Endothelial cell of hepatic sinusoid (primary cell): ENCODE results near the gene ZNF831.

Experiments used
- in situ Hi-C: cut with HindIII; loops from 2 replicates; pipeline ENCODE4 v1.10.0; 2017; ENCODE audit warnings: low sequenced_read_pairs

The ZNF831 gene

GRCh38 chr20:59154317-59155013, 9.2 kb upstream of the ZNF831 start:
- in situ Hi-C loops = no loop called here

DNA sequence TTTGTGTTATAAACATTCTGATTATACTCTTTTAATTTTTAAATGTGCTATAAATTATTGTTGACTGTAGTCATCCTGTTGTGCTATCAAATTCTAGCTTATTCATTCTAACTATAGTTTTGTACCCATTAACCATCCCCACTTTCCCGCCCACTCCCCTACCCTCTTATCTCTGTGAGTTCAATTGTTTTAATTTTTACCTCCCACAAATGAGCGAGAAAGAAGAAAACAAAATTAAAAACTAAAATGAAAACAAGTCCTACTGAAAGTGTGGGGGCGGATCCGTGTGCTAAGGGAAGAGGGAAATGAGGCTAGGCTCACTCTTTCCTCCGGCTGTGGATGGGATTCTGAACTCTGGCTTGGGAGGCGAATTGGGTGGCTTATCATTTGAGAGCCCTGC, 6.6 kb upstream of the ZNF831 start:
- in situ Hi-C loops = no loop called here

DNA sequence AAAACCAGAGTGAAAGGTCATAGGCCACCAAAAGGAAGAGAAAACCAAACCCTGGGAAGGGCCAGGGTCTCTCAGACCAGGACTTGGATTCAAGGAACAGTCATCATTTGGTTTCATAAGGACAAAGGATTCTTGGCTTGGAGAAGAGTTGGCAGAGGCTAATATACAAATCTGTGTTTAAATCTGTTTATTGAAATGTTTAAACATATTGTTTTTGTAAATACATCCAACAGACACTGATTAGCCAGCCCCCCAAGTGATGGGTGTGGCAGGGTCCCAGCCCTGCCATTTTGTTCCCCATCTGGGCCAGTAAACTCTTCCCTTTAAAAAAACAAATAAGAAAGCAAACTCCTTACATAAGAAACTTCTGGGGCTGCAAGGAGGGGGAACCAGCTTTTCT, 6.1 kb upstream of the ZNF831 start:
- in situ Hi-C loops = no loop called here

- in situ Hi-C loops = no loop called here
Observed at GRCh38 chr20:59157961-59158541, 5.6 kb upstream of the ZNF831 start.

- in situ Hi-C loops = no loop called here
Observed at GRCh38 chr20:59158673-59159072, 4.9 kb upstream of the ZNF831 start.

DNA sequence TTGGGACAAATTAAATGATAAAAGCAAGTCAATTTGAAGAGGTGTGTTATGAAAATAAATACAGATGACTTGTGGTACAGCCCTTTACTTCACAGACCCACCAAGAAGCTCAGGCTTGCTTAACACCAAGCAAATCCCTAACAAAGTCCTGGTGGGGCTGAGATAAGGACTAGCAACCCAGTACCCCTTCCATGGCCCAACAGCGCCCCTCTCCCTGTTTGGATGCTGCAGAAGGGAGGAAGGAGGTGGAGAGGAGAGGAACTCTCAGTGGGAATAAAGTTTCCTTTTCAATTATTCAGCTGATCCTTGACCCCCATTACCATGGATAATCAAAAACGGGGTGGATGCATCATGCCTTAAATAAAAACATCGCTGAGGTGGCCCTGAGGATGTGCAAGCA, 4.5 kb upstream of the ZNF831 start:
- in situ Hi-C loops = no loop called here

GRCh38 chr20:59159493-59160376, 3.9 kb upstream of the ZNF831 start:
- in situ Hi-C loops = no loop called here

DNA sequence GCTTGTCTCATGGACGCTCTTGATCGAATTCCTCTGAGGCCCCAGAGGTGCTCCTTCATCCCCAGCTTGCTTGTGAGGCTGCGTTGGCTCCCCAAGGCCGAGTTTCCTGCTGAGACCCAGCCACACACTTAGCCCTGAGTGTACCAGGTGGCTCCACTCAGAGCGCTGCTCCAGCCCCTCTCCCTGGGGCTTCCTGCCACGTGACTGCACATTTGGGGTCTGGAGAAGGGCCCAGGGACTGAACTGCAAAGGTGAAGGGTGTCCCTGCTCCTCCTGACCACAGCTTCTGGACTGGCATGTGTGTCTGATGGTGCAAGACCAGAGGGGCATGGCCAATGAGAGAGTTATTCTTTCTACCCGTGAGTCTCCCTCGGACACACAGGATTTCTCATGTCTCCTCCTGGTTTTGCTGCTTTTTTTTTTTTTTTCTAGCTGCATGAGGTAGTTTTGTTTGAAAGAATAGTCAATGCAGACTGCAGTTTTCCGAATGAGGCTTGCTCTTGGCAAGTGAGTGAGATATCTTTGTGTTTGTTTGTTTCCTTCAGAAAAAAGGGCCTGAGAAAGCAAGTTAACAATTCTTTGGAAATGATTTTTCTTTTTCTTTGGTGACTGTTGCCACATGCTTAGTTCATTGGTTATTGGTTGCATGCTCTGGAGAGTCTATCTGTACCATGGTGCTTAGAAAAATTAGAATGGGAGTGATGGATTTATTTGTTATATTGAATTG, 3.1 kb upstream of the ZNF831 start:
- in situ Hi-C loops = no loop called here

DNA sequence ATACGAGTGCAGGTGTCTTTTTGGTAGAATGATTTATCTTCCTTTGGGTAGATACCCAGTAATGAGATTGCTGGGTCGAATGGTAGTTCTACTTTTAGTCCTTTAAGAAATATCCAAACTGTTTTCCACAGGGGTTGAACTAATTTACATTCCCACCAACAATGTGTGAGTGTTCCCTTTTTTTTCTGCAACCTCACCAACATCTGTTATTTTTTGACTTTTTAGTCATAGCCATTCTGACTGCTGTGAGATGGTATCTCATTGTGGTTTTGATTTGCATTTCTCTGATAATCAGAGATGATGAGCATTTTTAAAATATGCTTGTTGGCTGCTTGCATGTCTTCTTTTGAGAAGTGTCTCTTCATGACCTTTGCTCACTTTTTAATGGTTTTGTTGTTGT, 1.9 kb upstream of the ZNF831 start:
- in situ Hi-C loops = no loop called here

DNA sequence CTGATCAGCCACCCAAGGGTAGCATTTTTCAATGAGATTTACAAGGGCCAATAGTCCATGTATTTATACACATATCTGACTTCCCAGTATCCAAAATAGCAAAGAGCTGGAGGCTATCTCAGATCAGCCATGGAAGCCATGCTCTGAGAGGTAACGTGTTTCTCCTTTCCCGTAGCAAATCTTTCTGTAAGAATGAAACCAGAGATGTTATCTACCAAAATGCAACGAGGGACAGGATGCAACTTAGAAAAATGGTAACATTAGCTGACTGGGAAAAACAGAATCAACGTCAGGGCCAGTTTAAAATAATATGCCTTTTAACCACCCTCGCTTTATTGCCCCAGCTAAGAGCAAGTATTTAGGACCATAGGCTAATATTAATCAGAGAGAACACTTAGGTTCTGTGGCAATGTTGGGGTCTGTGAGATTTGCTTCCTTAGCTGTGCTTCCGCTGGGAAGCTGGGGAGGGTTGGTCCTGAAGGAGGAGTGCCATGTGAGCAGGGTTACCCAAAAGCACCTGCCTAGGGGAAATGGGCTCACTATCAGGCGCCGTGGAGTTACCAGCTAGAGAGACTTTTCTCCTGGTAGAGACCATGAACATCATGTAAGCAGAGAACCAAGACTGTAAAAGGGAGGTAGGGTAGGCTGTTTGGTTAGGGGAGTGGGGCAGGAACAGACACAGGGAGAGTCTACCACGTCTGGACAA, 1.2 kb downstream of the ZNF831 start:
- in situ Hi-C loops = loop anchor here (5.0 kb wide), 1 partner anchor 52 kb away; no protein-coding TSS in a partner anchor

GRCh38 chr20:59165396-59165795, 1.8 kb downstream of the ZNF831 start:
- in situ Hi-C loops = loop anchor here (5.0 kb wide), 1 partner anchor 52 kb away; no protein-coding TSS in a partner anchor

DNA sequence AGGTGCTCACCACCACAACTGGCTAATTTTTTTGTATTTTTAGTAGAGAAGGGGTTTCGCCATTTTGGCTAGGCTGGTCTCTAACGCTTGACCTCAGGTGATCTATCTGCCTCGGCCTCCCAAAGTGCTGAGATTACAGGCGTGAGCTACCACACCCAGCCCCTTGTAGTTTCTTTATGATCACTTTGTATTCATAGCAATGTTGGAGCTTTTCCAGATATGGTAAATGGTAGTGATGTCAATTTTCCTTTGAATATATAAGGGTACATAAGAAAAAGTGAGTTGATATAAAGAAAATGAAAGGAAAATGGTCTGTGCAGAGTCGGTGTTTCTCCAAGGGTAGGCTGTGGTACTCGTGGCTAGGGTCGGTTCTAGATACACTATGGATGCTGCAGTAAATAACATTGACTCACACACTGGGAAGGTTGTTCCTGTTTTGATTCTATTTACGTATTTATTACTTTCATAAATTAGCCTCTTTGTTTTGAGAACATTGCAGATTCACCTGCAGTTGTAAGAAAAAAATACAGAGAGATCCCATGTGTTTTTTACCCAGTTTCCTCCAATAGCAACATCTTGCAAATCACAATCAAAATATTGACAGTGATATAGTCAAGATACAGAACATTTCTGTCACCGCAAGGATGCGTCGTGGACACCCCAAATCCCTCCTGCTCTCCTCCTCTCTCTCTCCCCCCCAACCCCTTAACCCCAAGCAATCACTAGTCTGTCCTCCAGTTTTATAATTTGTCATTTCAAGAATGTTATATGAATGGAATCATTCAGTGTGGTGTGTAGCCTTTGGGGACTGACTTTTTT, 2.5 kb downstream of the ZNF831 start:
- in situ Hi-C loops = loop anchor here (5.0 kb wide), 1 partner anchor 51 kb away; no protein-coding TSS in a partner anchor

DNA sequence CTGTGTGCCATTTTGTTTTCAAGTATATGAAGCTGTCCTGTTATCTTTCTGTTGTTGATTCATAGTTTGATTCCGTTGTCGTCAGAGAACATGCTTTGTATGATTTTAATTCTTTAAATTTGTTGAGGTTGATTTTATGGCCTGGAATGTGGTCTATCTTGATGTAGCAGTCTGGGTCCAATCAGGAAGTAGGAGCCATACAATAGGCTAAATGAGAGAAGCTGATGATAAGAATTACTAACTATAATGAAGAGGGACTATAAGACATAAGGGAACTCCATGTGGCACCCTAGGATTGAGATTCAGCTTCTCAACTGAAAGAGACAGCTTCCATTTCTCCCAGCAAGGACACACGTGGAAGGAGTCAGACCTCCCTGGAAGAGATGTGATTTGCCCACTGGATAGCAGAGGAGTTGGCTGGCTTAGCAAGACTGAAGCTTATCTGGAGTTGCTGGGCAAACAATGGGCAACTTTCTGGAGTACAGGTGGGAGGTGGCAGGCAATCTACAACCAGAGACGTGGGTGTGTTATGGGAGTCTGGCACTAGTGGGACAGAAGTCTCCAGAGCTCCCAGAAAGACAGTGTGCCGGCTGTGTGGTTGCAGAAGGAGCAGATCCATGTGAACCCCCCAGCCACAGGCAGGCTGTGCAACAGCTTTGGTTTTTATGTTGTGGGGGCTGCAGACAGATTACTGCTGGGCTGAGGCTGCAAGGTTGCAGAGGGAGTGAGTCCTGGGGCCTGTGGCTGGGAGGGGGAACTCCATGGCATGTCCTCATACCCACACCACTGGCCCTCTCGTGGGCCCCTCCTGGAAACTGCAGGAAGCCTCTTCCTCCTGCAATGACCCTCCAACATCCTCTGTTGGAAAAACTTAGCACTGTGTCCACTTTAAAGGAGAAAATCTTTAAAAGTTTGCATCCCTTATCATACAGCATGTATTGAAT, 7.1 kb downstream of the ZNF831 start:
- in situ Hi-C loops = no loop called here

DNA sequence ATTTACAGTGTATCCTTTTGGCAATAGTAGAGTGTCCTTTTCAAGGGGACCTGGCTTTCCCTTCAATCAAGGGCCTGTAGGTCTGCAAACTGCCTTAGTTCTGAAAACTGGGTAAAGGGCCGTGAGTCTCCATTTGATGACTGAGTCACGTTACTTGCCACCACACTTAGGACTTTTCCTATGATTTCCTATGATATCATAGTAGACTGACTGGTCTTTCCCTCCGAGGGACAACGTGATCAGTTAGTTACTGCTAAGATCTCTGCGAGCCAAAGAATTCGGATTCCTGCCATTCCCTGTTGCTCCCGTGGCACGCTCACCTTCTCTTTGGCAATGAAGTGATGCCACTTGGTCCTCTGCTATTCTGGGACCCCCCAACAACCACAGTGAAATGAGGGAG, 8.4 kb downstream of the ZNF831 start:
- in situ Hi-C loops = no loop called here

GRCh38 chr20:59173938-59174491, 10.4 kb downstream of the ZNF831 start:
- in situ Hi-C loops = no loop called here

- in situ Hi-C loops = loop anchor here (5.0 kb wide), 1 partner anchor 53 kb away; no protein-coding TSS in a partner anchor
Observed at GRCh38 chr20:59175002-59175401, 11.4 kb downstream of the ZNF831 start.

GRCh38 chr20:59175861-59176260, 12.2 kb downstream of the ZNF831 start:
- in situ Hi-C loops = loop anchor here (5.0 kb wide), 1 partner anchor 54 kb away; no protein-coding TSS in a partner anchor

GRCh38 chr20:59176812-59177211, 13.2 kb downstream of the ZNF831 start:
- in situ Hi-C loops = loop anchor here (5.0 kb wide), 1 partner anchor 55 kb away; no protein-coding TSS in a partner anchor
